ENCODE measurements around the gene NPTN.

Gene NPTN

DNA sequence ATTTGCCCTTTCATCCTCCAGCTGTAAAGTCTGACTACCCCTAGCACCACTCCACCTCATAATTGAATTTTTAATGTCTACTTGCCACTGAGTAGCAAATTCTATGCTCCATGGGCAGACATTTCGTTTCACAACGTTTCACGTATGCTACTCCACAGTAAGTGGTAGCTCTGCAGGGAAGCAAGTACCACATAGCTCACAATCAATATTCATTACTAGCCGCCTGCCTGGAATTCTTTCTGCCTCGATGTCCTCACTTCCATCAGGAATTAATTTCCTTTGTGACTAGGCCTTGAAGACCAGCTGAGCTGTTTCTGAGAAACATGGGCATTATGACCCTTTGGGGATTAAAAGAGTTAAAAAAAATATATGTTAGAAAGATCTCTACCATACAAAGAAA is 15.3 kb downstream of the NPTN start:
- Histone ChIP-seq H3K4me3 (ENCODE audit: extremely low read depth, insufficient read depth, low read length, poor library complexity, severe bottlenecking) (no peak overlapping the region), H3K36me3 (ENCODE audit: control insufficient read depth, insufficient read depth, low read length) (peaks cover 5% of the 10 kb centered on the region), H3K4me1 (ENCODE audit: control insufficient read depth, insufficient read depth, low read length, poor library complexity, severe bottlenecking) (peaks cover 10% of the 10 kb centered on the region), H3K27ac (ENCODE audit: low read depth, low read length, severe bottlenecking) (no peak overlapping the region), H3K9me3 (ENCODE audit: control insufficient read depth, low read length) (no peaks in the 10 kb centered on the region)
- 27 to 30% methylated on average over 3 to 5 of the region's 5 CpGs for WGBS, 2 experiments (ENCODE audit: insufficient coverage in 2 of 2)

GRCh38 chr15:73617301-73617831 is 15.8 kb downstream of the NPTN start:
- Histone ChIP-seq H3K36me3 (ENCODE audit: control insufficient read depth, insufficient read depth, low read length) (peaks cover 5% of the 10 kb centered on the region), H3K4me1 (ENCODE audit: control insufficient read depth, insufficient read depth, low read length, poor library complexity, severe bottlenecking) (peaks cover 10% of the 10 kb centered on the region), H3K9me3 (ENCODE audit: control insufficient read depth, low read length) (no peaks in the 10 kb centered on the region), H3K27ac (ENCODE audit: low read depth, low read length, severe bottlenecking) (no peak overlapping the region), H3K4me3 (ENCODE audit: extremely low read depth, insufficient read depth, low read length, poor library complexity, severe bottlenecking) (no peak overlapping the region)
- WGBS, 2 experiments (ENCODE audit: insufficient coverage in 2 of 2), result 56 to 70% methylated on average over 2 of the region's 2 CpGs

- Histone ChIP-seq H3K4me1 (ENCODE audit: control insufficient read depth, insufficient read depth, low read length, poor library complexity, severe bottlenecking) (no peaks in the 10 kb centered on the region), H3K36me3 (ENCODE audit: control insufficient read depth, insufficient read depth, low read length) (no peaks in the 10 kb centered on the region), H3K4me3 (ENCODE audit: extremely low read depth, insufficient read depth, low read length, poor library complexity, severe bottlenecking) (no peak overlapping the region), H3K9me3 (ENCODE audit: control insufficient read depth, low read length) (no peaks in the 10 kb centered on the region), H3K27ac (ENCODE audit: low read depth, low read length, severe bottlenecking) (no peak overlapping the region)
- 100% methylated on average over 1 of the region's 2 CpGs for WGBS, 2 experiments (ENCODE audit: insufficient coverage in 2 of 2)
Measured at GRCh38 chr15:73608941-73609340, 24.2 kb downstream of the NPTN start.

GRCh38 chr15:73608475-73608874 is 24.7 kb downstream of the NPTN start:
- H3K4me1 ChIP-seq (ENCODE audit: control insufficient read depth, insufficient read depth, low read length, poor library complexity, severe bottlenecking), result peaks cover 3% of the 10 kb centered on the region
- H3K27ac ChIP-seq (ENCODE audit: low read depth, low read length, severe bottlenecking), result no peak overlapping the region
- H3K36me3 ChIP-seq (ENCODE audit: control insufficient read depth, insufficient read depth, low read length), result no peaks in the 10 kb centered on the region
- WGBS, 2 experiments (ENCODE audit: insufficient coverage in 2 of 2), result 82 to 100% methylated on average over 1 of the region's 1 CpG
- no peak overlapping the region for H3K4me3 ChIP-seq (ENCODE audit: extremely low read depth, insufficient read depth, low read length, poor library complexity, severe bottlenecking)
- no peaks in the 10 kb centered on the region for H3K9me3 ChIP-seq (ENCODE audit: control insufficient read depth, low read length)

DNA sequence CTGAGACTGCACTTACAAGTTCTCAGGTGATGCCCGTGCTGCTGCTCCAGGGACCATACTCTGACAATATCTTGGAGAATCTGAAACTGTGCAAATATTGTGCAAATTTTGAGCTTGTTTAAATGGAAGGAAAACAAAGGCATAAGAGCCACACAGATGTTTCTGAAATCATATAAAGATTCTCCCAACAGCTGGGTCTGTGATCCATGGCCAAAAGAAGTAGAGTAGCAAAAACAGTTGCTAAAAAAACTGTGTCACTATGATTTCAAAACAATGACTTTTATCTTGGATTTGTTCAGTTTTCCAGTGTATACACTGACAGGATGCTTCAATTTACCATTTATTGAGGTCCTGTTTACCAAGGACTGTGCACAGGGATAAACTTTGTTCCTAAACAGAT is 25.3 kb downstream of the NPTN start:
- H3K9me3 ChIP-seq (ENCODE audit: control insufficient read depth, low read length), result no peaks in the 10 kb centered on the region
- H3K27ac ChIP-seq (ENCODE audit: low read depth, low read length, severe bottlenecking), result no peak overlapping the region
- H3K4me1 ChIP-seq (ENCODE audit: control insufficient read depth, insufficient read depth, low read length, poor library complexity, severe bottlenecking), result peaks cover 10% of the 10 kb centered on the region
- H3K36me3 ChIP-seq (ENCODE audit: control insufficient read depth, insufficient read depth, low read length), result no peaks in the 10 kb centered on the region
- no peak overlapping the region for H3K4me3 ChIP-seq (ENCODE audit: extremely low read depth, insufficient read depth, low read length, poor library complexity, severe bottlenecking)
- 100% methylated on average over 1 of the region's 1 CpG for WGBS, 2 experiments (ENCODE audit: insufficient coverage in 2 of 2)

DNA sequence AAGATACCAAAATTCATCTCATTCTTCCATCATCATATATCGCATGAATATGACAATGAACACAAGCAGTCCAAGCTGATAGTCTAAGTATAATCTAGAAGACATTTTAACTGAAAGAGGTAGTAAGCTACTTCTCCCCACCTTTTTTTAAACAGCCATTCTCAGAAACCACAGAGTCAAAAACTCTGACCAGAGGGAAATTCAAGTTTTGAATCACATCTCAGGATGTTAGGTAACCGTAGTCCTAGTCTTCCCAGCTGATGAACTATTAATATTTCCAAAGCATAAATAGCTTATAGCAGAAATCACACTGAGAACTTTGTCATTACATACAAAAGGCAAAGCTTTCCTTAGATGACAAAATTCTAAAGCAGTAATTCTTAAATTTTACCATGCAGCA is 25.8 kb downstream of the NPTN start:
- 82% methylated on average over 1 of the region's 2 CpGs; no CpG with 5 or more reads in 1 of the 2 experiments for WGBS, 2 experiments (ENCODE audit: insufficient coverage in 2 of 2)
- peaks cover 14% of the 10 kb centered on the region for H3K4me1 ChIP-seq (ENCODE audit: control insufficient read depth, insufficient read depth, low read length, poor library complexity, severe bottlenecking)
- H3K4me3 ChIP-seq (ENCODE audit: extremely low read depth, insufficient read depth, low read length, poor library complexity, severe bottlenecking), result no peak overlapping the region
- no peaks in the 10 kb centered on the region for H3K9me3 ChIP-seq (ENCODE audit: control insufficient read depth, low read length)
- H3K27ac ChIP-seq (ENCODE audit: low read depth, low read length, severe bottlenecking), result no peak overlapping the region
- H3K36me3 ChIP-seq (ENCODE audit: control insufficient read depth, insufficient read depth, low read length), result no peaks in the 10 kb centered on the region

DNA sequence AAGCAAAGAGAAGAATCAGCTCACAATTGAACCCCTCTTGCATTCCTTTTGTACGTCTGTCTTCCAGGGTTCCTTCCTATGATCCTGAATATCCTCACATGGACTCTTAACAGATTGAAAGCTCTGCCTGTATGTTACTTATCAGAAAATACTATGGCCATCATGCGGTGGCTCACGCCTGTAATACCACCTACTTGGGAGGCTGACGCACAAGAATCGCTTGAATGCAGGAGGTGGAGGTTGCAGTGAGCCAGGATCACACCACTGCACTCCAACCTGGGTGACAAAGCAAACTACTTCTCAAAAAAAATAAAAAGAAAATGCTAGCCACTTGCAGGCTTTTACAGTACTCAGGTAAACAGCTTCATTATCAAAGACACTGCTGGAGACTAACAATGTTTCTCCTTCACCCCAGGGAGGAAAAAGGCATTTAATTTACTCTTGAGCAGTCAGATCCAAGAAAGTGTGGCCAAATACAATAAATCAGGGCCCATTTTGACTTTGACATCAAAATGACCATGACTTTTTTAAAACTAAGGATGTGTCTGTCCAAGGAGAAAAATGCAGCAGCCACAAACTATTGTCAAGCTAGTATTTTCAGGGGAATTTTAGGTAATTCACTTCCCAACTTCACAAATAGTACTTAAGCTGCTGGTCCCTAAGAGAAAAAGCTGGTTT is 27.3 kb downstream of the NPTN start:
- Histone ChIP-seq H3K27ac (ENCODE audit: low read depth, low read length, severe bottlenecking) (no peak overlapping the region), H3K4me3 (ENCODE audit: extremely low read depth, insufficient read depth, low read length, poor library complexity, severe bottlenecking) (no peak overlapping the region), H3K9me3 (ENCODE audit: control insufficient read depth, low read length) (no peaks in the 10 kb centered on the region), H3K36me3 (ENCODE audit: control insufficient read depth, insufficient read depth, low read length) (no peaks in the 10 kb centered on the region), H3K4me1 (ENCODE audit: control insufficient read depth, insufficient read depth, low read length, poor library complexity, severe bottlenecking) (peaks cover 29% of the 10 kb centered on the region)
- WGBS, 2 experiments (ENCODE audit: insufficient coverage in 2 of 2), result 76 to 81% methylated on average over 5 of the region's 5 CpGs

GRCh38 chr15:73604477-73604876 is 28.7 kb downstream of the NPTN start:
- no peak overlapping the region for H3K4me3 ChIP-seq (ENCODE audit: extremely low read depth, insufficient read depth, low read length, poor library complexity, severe bottlenecking)
- WGBS, 2 experiments (ENCODE audit: insufficient coverage in 2 of 2), result 100% methylated on average over 1 of the region's 1 CpG
- H3K27ac ChIP-seq (ENCODE audit: low read depth, low read length, severe bottlenecking), result no peak overlapping the region
- H3K4me1 ChIP-seq (ENCODE audit: control insufficient read depth, insufficient read depth, low read length, poor library complexity, severe bottlenecking), result peaks cover 41% of the 10 kb centered on the region
- no peaks in the 10 kb centered on the region for H3K36me3 ChIP-seq (ENCODE audit: control insufficient read depth, insufficient read depth, low read length)
- H3K9me3 ChIP-seq (ENCODE audit: control insufficient read depth, low read length), result no peaks in the 10 kb centered on the region

DNA sequence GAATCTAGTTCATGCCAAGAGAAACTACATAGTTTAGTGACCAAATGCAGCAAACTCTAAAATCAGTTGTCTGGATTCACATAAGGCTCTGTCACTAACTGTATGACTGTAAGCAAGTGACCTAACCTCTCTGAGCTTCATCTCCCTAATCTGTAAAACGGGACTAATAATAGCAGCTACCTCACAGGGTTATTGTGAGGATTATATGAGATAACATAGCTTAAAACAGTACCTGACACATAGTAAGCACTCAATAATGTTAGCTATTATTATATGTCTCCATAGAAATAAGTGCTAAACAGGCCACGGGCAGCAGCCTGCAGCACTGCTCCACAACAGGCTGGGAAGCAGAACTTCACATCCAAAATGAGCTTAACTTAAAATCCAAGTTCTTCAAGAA is 30.2 kb downstream of the NPTN start:
- no CpG with 5 or more reads among the region's 2 CpGs for WGBS, 2 experiments (ENCODE audit: insufficient coverage in 2 of 2)
- Histone ChIP-seq H3K4me3 (ENCODE audit: extremely low read depth, insufficient read depth, low read length, poor library complexity, severe bottlenecking) (no peak overlapping the region), H3K36me3 (ENCODE audit: control insufficient read depth, insufficient read depth, low read length) (no peaks in the 10 kb centered on the region), H3K27ac (ENCODE audit: low read depth, low read length, severe bottlenecking) (peak overlapping the region; percentile 71), H3K9me3 (ENCODE audit: control insufficient read depth, low read length) (no peaks in the 10 kb centered on the region), H3K4me1 (ENCODE audit: control insufficient read depth, insufficient read depth, low read length, poor library complexity, severe bottlenecking) (peaks cover 50% of the 10 kb centered on the region)

DNA sequence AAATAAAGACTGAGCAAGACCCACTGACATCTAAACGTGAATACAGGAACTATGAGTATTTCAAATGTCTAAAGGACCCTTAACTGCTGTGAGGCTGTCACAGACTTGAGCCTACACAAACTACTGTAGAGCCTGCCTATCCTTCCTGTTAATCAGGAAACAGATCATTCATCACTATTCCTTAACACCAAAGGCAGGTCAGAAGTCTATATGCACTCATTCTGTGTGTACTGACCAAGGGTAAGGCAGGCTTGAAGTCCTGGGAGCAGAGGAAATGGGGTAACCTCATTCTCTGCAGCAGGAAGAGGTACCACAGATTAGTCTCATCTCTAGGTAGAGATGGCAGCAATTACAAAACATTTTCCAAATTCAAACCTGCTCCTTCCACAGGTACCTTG is 30.7 kb downstream of the NPTN start:
- H3K4me3 ChIP-seq (ENCODE audit: extremely low read depth, insufficient read depth, low read length, poor library complexity, severe bottlenecking), result no peak overlapping the region
- peak overlapping the region; percentile 71 for H3K27ac ChIP-seq (ENCODE audit: low read depth, low read length, severe bottlenecking)
- no peaks in the 10 kb centered on the region for H3K36me3 ChIP-seq (ENCODE audit: control insufficient read depth, insufficient read depth, low read length)
- WGBS, 2 experiments (ENCODE audit: insufficient coverage in 2 of 2), result 0% methylated on average over 1 of the region's 1 CpG; no CpG with 5 or more reads in 1 of the 2 experiments
- peaks cover 56% of the 10 kb centered on the region for H3K4me1 ChIP-seq (ENCODE audit: control insufficient read depth, insufficient read depth, low read length, poor library complexity, severe bottlenecking)
- H3K9me3 ChIP-seq (ENCODE audit: control insufficient read depth, low read length), result no peaks in the 10 kb centered on the region
